Glomerular endothelial cell (primary cell): Measurements from ENCODE around the gene HMGN3. TPM values are rescaled to one million over a fixed set of nuclear protein-coding genes. Genes with fewer than 3 reads are reported as not detected.
"Not testable (repeated sequence)": the region's sequence is repeated elsewhere in the genome, so short reads cannot be mapped to it uniquely, and the experiment has no call there.

Experiments
- DNase-seq: peaks from one replicate; pipeline ENCODE4 v3.0.0-alpha.2; 2011; ENCODE audit warnings: low read depth, low spot score; ENCODE audit errors: extremely low read depth
- total RNA-seq: library from RNA; depleted of rRNA; stranded (reverse); fragments of >200 nt; gene quantifications from 2 replicates; pipeline ENCODE4 v1.2.3, GENCODE V29; 2015

Gene HMGN3
- 37.5 and 44.3 TPM in 2 replicates for total RNA-seq

DNA sequence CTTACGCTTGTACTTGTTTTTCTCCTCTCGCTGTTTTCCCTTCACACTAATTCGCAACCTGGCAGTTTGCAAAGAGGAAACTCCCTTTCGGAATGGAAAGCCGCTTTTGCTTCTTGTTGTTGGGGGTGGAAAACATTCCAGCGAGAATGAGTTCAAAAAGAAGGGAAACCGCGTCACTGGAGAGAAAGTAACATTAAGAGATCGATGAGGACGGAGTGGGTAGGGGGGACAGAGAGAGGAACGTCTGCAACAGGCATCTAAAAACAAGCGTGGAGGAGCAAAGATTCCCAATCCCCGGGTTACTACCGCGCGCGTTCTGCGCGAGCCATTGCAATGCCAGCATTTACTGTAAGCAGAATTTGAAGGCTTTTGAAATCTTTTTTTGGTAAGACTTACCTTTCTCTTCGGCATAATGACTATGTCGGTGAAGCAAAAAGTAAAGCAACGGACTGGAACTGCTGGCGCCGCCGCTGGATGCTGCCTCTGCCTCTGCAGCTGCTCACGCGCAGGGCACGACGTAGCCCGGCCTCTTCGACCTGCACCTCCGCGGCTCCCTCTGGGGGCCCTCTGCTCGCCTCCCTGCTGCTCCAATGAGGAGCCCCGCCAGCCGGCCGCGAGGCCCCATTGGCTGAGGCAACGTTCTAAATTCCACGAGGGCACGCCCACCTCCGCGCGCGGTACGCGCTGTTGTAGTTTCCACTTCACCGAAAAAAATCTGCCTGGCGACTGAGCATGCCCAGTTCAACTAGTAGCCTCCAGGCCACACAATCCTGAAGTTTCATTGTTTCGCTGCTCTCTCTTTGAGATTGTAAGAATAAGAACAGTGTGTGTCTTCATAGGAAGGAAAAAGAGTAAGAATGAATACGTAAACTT lies at the start of gene HMGN3:
Gene HMGN3 (minus strand): TSS at position 533 of the 873 bp plus-strand sequence.
- no peak for DNase-seq

GRCh38 chr6:79280756-79281155 lies 46.3 kb upstream of the HMGN3 start:
- no peak for DNase-seq

- DNase-seq = no peak
Observed at GRCh38 chr6:79277109-79277508, 42.6 kb upstream of the HMGN3 start.

DNA sequence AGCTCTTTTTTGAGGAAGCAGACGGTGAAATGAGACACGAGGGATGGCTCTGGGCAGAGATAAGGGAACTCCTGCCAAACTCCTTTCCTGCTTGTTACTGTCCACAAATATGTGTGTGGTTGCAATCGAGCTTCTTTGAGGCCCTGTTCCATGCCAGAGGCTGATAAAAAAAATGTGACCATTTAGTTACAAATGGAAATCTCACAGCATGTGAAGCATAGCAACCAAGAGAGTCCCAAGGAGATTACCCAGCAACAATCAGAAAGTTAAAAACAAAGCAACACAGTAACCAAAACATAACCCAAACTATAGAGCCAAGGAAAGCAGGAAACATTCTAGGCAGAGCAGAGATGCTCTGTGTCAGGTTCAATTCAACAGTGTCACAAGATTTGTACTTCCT lies 35.4 kb upstream of the HMGN3 start:
- no peak for DNase-seq

GRCh38 chr6:79267128-79267527 lies 32.6 kb upstream of the HMGN3 start:
- DNase-seq = no peak

DNA sequence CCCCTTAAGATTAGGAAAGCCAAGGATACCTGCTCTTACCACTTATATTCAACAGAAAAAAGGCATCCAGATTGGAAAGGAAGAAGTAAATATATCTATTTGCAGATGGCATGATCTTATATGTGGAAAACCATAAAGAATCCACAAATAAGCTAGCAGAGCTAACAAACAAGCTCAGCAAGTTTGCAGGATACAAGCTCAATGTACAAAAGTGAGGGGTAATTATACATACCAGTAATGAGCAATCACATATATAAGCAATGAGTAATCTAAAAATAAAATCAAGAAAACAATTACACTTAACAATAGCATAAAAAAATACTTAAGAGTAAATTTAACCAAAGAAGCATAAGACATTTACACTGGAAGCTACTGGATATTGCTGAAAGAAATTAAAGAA lies 31.6 kb upstream of the HMGN3 start:
- no peak for DNase-seq

GRCh38 chr6:79263359-79263758 lies 28.9 kb upstream of the HMGN3 start:
- no peak for DNase-seq

- no peak for DNase-seq
Observed at GRCh38 chr6:79261666-79262065, 27.2 kb upstream of the HMGN3 start.

DNA sequence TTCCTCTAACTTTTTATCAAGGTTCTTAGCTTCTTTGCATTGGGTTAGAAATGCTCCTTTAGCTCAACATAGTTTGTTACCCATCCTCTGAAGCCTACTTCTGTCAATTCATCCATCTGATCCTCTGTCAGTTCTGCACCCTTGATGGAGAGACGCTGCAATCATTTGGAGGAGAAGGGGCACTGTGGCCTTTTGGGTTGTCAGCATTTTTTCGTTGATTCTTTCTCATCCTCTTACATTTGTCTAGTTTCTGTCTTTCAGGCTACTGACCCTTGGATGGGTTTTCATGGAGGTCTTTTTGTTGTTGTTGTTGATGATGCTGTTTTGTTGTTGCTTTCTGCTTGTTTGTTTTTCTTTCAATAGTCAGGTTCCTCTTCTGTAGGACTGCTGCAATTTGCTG lies 26.3 kb upstream of the HMGN3 start:
- DNase-seq = no peak

- DNase-seq = no peak
Observed at GRCh38 chr6:79257381-79258205, 23.1 kb upstream of the HMGN3 start.

DNA sequence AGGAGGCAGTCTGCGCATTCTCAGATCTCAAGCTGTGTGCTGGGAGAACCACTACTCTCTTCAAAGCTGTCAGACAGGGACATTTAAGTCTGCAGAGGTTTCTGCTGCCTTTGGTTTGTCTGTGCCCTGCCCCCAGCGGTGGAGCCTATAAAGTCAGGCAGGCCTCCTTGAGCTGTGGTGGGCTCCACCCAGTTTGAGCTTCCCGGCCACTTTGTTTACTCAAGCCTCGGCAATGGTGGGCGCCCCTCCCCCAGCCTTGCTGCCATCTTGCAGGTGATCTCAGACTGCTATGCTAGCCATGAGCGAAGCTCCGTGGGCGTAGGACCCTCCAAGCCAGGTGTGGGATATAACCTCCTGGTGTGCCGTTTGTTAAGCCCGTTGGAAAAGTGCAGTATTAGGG lies 22.3 kb upstream of the HMGN3 start:
- not testable (repeated sequence) for DNase-seq

DNA sequence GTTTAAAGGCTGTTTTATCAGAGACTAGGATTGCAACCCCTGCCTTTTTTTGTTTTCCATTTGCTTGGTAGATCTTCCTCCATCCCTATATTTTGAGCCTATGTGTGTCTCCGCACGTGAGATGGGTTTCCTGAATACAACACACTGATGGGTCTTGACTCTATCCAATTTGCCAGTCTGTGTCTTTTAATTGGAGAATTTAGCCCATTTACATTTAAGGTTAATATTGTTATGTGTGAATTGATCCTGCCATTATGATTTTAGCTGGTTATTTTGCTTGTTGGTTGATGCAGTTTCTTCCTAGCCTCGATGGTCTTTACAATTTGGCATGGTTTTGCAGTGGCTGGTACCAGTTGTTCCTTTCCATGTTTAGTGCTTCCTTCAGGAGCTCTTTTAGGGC lies 20.6 kb upstream of the HMGN3 start:
- DNase-seq = not testable (repeated sequence)

- DNase-seq = no peak
Observed at GRCh38 chr6:79250559-79250958, 16.1 kb upstream of the HMGN3 start.

- DNase-seq = no peak
Observed at GRCh38 chr6:79250107-79250514, 15.6 kb upstream of the HMGN3 start.

GRCh38 chr6:79249136-79249535 lies 14.7 kb upstream of the HMGN3 start:
- no peak for DNase-seq

GRCh38 chr6:79246891-79247290 lies 12.4 kb upstream of the HMGN3 start:
- no peak for DNase-seq

GRCh38 chr6:79241228-79241627 lies 6.7 kb upstream of the HMGN3 start:
- DNase-seq = no peak

DNA sequence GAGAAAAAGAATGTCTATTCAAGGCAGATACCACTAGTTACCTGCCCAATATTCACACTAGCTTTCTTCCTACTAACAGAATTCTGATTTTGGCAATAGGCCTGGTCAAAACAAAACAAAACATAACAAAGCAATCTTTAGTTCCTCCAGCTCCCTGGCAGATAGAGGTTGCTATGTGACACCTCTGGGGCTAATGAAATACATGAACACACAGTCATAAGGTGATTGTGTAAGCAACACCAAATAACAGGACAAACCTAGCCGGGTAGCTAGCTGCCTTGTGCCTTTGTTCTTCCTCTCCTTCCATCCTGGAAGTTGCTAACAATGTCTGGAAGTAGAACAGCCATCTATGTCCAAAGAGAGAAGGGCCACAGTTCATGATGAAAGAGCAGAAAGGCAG lies 6.0 kb upstream of the HMGN3 start:
- no peak for DNase-seq

DNA sequence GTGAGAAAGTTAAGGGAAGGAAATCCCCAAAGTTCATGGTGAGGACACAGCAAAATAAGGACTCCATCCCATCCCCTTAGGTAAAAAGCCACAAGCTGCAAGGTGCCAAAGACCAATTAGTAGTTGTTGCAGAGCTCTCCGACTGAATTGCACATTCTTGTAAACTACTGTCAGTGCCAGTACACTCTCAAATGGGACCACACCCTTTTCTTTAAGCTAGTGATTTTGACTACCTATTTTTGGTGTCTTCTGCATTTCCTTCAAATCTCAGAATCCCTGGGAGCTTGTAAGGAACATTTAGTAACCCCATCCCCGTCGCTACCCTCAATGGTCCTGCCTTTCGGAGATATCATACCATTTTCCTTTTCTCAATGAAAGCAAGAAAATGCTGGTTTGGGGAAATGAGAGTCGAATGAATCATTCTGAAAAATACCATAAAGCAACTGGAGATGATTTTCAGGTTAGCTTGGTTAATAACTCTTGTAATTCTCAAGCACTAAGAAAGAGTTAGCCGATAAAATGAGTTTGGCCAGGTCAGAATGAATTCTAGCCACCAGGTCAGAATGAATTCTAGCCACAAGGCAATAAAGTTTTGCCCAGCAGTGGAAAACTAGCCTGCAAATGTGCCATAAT lies 5.2 kb upstream of the HMGN3 start:
- no peak for DNase-seq

DNA sequence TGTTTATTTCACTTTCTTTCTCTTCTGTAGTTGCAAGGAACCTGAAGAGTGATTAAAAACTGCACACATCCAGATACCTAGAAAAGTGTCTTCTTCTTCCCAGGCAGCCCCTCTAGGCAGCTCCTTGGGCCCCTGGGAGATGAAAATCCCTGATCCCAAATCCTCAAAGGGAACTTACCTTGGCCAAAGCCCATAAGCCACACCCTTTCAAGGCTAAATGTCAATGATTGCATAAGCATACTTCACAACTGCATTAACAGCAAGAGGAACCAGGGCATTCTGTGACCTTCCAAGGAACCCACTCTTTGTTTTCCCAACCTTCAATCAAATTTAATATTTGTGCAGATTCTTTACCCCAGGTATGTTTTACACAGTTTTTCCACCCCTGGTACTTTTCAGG lies 4.4 kb upstream of the HMGN3 start:
- no peak for DNase-seq

DNA sequence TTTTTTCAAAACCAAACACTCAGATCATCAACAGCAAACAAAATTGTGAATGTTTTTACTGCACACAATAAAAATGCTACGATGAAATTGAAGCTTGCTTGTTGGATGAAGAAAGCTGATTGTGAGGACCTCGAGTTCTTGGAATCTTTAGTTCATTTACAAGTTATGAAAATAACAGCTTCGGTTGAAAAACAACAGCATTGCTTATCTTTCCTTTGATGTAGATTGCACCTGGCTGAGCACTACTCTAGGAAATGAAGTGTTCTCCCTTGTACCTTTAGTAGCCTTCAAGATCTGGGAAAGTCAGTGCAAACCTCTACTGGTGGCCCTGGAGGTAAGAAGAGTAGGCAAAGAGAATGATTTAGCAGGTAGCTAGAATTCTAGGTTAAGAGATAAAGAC lies 2.2 kb upstream of the HMGN3 start:
- no peak for DNase-seq
